NB4 (cell line): ENCODE results near the gene CNTNAP2.

Experiments used
- DNase-seq: peaks from one replicate; pipeline ENCODE4 v3.0.0; 2010; ENCODE audit warnings: low read depth
- H3K4me3 ChIP-seq: one replicate; pipeline ENCODE4 v1.5.1; 2011; ENCODE audit warnings: mild to moderate bottlenecking, low read depth, low read length, moderate library complexity
- CTCF ChIP-seq: IDR thresholded peaks from one replicate; pipeline ENCODE4 v1.5.1; 2012; ENCODE audit warnings: low read depth, low read length
- MAX ChIP-seq: IDR thresholded peaks from 2 replicates; pipeline ENCODE4 v1.6.1; 2011; ENCODE audit warnings: low read depth, low read length
- MYC ChIP-seq: IDR thresholded peaks from 2 replicates; pipeline ENCODE4 v1.6.1; 2011; ENCODE audit warnings: low read depth, low read length
- POLR2A ChIP-seq: IDR thresholded peaks from 2 replicates; pipeline ENCODE4 v1.6.1; 2011; ENCODE audit warnings: mild to moderate bottlenecking; ENCODE audit not compliant: insufficient read length; ENCODE audit errors: extremely low read depth

The CNTNAP2 gene

GRCh38 chr7:148380596-148381419, 2264.2 kb downstream of the CNTNAP2 start:
- H3K4me3 ChIP-seq: no peak overlapping the region
- DNase-seq: no peak
- TF ChIP-seq MAX (no peak), MYC (no peak), CTCF (no peak), POLR2A (no peak)

- no peak for DNase-seq
- no peak overlapping the region for H3K4me3 ChIP-seq
- TF ChIP-seq MAX (no peak), POLR2A (no peak), MYC (no peak), CTCF (no peak)
These were observed 2266.0 kb downstream of the CNTNAP2 start for GRCh38 chr7:148382596-148382995.

- TF ChIP-seq MYC (no peak), CTCF (no peak), POLR2A (no peak), MAX (no peak)
- DNase-seq: no peak
These were observed 2267.1 kb downstream of the CNTNAP2 start for GRCh38 chr7:148383651-148384050.

GRCh38 chr7:148385009-148385682, 2268.5 kb downstream of the CNTNAP2 start:
- TF ChIP-seq MAX: no peak
- no peak for TF ChIP-seq POLR2A
- no peak for TF ChIP-seq CTCF
- TF ChIP-seq MYC: no peak
- no peak overlapping the region for H3K4me3 ChIP-seq
- DNase-seq: no peak

More at GRCh38 chr7:148383651-148384050, 2267.1 kb downstream of the CNTNAP2 start:
- H3K4me3 ChIP-seq: no peak overlapping the region

- no peak overlapping the region for H3K4me3 ChIP-seq
- no peak for TF ChIP-seq MYC
- TF ChIP-seq MAX: no peak
- TF ChIP-seq POLR2A: no peak
- TF ChIP-seq CTCF: no peak
- no peak for DNase-seq
These were observed 2273.8 kb downstream of the CNTNAP2 start for GRCh38 chr7:148390381-148390780.
